Measurements from ENCODE around the gene ZDHHC5. TPM values are rescaled to one million over a fixed set of nuclear protein-coding genes. Genes with fewer than 3 reads are reported as not detected.
A peak's percentile ranks its signal among the peaks of the same experiment; 100 is the strongest.
"Not testable (repeated sequence)": the region's sequence is repeated elsewhere in the genome, so short reads cannot be mapped to it uniquely, and the experiment has no call there.

ZDHHC5 gene
- polyA plus RNA-seq, 4 donors: 54.9 to 58.4 (median 55.8) TPM

GRCh38 chr11:57716726-57717125 lies 48.8 kb downstream of the ZDHHC5 start:
- DNase-seq (ENCODE audit: low read depth in 4 of 4, low spot score in 3 of 4): not testable (repeated sequence)

- DNase-seq (ENCODE audit: low read depth in 4 of 4, low spot score in 3 of 4): no peak
These were observed 59.3 kb downstream of the ZDHHC5 start for GRCh38 chr11:57727185-57727584.

- no peak for DNase-seq (ENCODE audit: low read depth in 4 of 4, low spot score in 3 of 4)
These were observed 60.9 kb downstream of the ZDHHC5 start for GRCh38 chr11:57728829-57729228.

GRCh38 chr11:57729479-57729878 lies 61.6 kb downstream of the ZDHHC5 start:
- DNase-seq (ENCODE audit: low read depth in 4 of 4, low spot score in 3 of 4): no peak

- no peak for DNase-seq (ENCODE audit: low read depth in 4 of 4, low spot score in 3 of 4)
These were observed 64.7 kb downstream of the ZDHHC5 start for GRCh38 chr11:57732661-57733060.

GRCh38 chr11:57735619-57736298 lies 67.8 kb downstream of the ZDHHC5 start:
- no peak for DNase-seq (ENCODE audit: low read depth in 4 of 4, low spot score in 3 of 4)

- peak; percentile 91 to 94 (median 92) for DNase-seq (ENCODE audit: low read depth in 4 of 4, low spot score in 3 of 4)
These were observed 73.5 kb downstream of the ZDHHC5 start, which contains the start of gene SELENOH for GRCh38 chr11:57741132-57742086. SELENOH (plus strand) TSS chr11:57741491; CDS start chr11:57741596, 105 bp downstream.

GRCh38 chr11:57742087-57742452 lies 74.2 kb downstream of the ZDHHC5 start:
- DNase-seq (ENCODE audit: low read depth in 4 of 4, low spot score in 3 of 4): no peak

- no peak for DNase-seq (ENCODE audit: low read depth in 4 of 4, low spot score in 3 of 4)
These were observed 76.4 kb downstream of the ZDHHC5 start for GRCh38 chr11:57744357-57744756.

GRCh38 chr11:57745206-57745605 lies 77.3 kb downstream of the ZDHHC5 start:
- no peak for DNase-seq (ENCODE audit: low read depth in 4 of 4, low spot score in 3 of 4)

- DNase-seq (ENCODE audit: low read depth in 4 of 4, low spot score in 3 of 4): no peak
These were observed 79.0 kb downstream of the ZDHHC5 start for GRCh38 chr11:57746920-57747319.

Other genes starting within 250 kb of the ZDHHC5 start
- 10 to 100 TPM; 21.9 to 26.1 (median 22.5) TPM for gene SLC43A3, start 241.0 kb upstream of the ZDHHC5 start, polyA plus RNA-seq (ENCODE audit: insufficient read length in 4 of 4)
- gene RTN4RL2, start 207.6 kb upstream of the ZDHHC5 start, polyA plus RNA-seq (ENCODE audit: insufficient read length in 4 of 4): 1 to 10 TPM; 2.8 to 4.3 (median 3.2) TPM
- 1 to 10 TPM; 5.4 to 6.6 (median 5.9) TPM for gene SLC43A1, start 152.4 kb upstream of the ZDHHC5 start, polyA plus RNA-seq (ENCODE audit: insufficient read length in 4 of 4)
- 10 to 100 TPM; 43.8 to 56.6 (median 49.4) TPM for gene TIMM10, start 137.4 kb upstream of the ZDHHC5 start, polyA plus RNA-seq (ENCODE audit: insufficient read length in 4 of 4)
- under 1 TPM; 0.10 to 0.45 (median 0.23) TPM for gene SMTNL1, start 130.5 kb upstream of the ZDHHC5 start, polyA plus RNA-seq (ENCODE audit: insufficient read length in 4 of 4)
- 10 to 100 TPM; 38.4 to 41.1 (median 39.5) TPM for gene UBE2L6, start 100.4 kb upstream of the ZDHHC5 start, polyA plus RNA-seq (ENCODE audit: insufficient read length in 4 of 4)
- gene SERPING1, start 70.4 kb upstream of the ZDHHC5 start, polyA plus RNA-seq (ENCODE audit: insufficient read length in 4 of 4): 100 to 1,000 TPM; 157 to 178 (median 171) TPM
- 1 to 10 TPM; 1.5 to 2.5 (median 1.8) TPM for gene YPEL4, start 18.2 kb upstream of the ZDHHC5 start, polyA plus RNA-seq (ENCODE audit: insufficient read length in 4 of 4)
- 10 to 100 TPM; 14.6 to 17.1 (median 15.1) TPM for gene CLP1, start 10.4 kb upstream of the ZDHHC5 start, polyA plus RNA-seq (ENCODE audit: insufficient read length in 4 of 4)
- 10 to 100 TPM; 19.9 to 20.3 (median 20.0) TPM for gene MED19, start 44.1 kb downstream of the ZDHHC5 start, polyA plus RNA-seq (ENCODE audit: insufficient read length in 4 of 4)
- 100 to 1,000 TPM; 108 to 130 (median 128) TPM for gene TMX2, start 44.5 kb downstream of the ZDHHC5 start, polyA plus RNA-seq (ENCODE audit: insufficient read length in 4 of 4)
- 100 to 1,000 TPM; 101 to 145 (median 118) TPM for gene SELENOH, start 73.4 kb downstream of the ZDHHC5 start, polyA plus RNA-seq (ENCODE audit: insufficient read length in 4 of 4)
- gene BTBD18, start 83.7 kb downstream of the ZDHHC5 start, polyA plus RNA-seq (ENCODE audit: insufficient read length in 4 of 4): under 1 TPM; 0.08 to 0.22 (median 0.16) TPM
- gene CTNND1, start 93.7 kb downstream of the ZDHHC5 start, polyA plus RNA-seq (ENCODE audit: insufficient read length in 4 of 4): 100 to 1,000 TPM; 201 to 226 (median 215) TPM

Measured in right renal pelvis (tissue), 4 donors.